Putamen (tissue), 1 donor: Measurements from ENCODE around the gene CNST.
"Not testable (repeated sequence)": the region's sequence is repeated elsewhere in the genome, so short reads cannot be mapped to it uniquely, and the experiment has no call there.

Source experiments
- DNase-seq: peaks from one replicate; pipeline ENCODE4 v3.0.0-alpha.2; 2016; ENCODE audit warnings: low spot score

Gene CNST

DNA sequence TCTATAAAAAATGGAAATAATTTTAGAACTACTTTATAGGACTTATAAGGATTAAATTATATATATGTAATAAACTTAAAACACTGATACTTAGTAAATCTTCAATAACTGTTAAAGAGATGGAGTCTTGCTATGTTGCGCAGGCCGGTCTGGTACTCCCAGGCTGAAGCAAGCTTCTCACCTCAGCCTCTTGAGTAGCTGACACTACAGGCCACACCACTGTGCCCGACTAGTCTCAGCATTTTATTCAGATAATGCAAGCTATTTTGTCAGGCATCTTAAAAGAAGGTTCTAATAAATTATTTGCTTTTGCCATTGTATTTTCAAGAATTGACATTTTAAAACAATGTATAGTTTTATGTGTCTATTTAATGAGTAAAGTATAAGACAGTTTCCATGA, 20.8 kb downstream of the CNST start:
- DNase-seq = no peak

DNA sequence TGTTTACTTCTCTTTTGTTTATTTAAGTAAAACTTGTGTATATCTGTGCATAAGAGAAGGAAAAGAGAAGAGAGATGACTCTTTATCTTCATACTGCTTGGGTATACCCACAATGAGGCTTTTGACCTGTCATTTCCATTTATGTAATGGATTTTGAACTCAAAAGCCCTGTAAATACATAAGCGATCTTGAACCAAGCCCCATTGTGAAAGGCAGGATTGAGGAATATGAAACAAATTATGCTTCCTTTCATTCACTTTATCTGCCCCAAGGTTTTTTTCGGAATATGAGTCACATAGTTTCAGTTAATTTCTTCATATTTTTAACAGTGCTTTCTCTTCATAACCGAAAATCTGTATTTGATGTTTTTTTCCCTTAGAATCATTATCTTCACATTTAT, 21.4 kb downstream of the CNST start:
- DNase-seq = no peak

DNA sequence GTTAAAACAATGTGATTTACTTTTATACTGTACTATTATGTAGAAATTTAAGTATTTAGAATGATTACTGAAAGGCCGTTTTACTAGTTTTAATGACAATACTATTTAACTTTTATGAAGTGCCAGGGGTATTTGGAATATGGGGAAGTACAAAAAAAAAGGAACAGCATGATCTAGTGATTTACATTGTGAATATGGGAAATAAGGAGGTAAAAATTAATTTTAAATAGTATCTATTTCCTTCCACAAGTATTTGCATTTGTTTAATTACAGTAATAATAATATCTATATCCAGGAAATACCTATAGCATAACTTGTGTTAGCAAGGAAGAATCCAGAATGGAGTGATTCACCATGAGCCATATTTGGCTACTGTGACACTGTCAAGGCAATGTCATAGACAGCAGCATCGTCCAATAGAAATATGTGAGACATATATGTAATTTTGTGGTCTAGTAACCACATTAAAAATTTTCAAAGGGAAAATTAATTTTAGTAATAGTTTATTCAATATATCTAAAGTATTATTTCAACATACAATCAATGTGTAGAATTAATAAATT, 22.0 kb downstream of the CNST start:
- no peak for DNase-seq

DNA sequence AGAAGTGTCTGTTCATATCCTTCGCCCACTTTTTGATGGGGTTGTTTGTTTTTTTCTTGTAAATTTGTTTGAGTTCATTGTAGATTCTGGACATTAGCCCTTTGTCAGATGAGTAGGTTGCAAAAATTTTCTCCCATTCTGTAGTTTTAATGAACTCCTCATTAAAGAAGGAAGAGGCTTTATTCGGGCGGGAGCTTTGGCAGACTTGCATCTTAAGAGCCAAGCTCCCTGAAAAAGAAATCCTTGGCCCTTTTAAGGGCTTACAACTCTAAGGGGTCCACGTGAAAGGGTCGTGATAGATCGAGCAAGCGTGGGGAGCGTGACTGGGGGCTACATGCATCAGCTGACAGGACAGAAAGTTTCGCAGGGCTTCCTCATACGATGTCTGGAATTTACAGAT, 23.7 kb downstream of the CNST start:
- DNase-seq = not testable (repeated sequence)

DNA sequence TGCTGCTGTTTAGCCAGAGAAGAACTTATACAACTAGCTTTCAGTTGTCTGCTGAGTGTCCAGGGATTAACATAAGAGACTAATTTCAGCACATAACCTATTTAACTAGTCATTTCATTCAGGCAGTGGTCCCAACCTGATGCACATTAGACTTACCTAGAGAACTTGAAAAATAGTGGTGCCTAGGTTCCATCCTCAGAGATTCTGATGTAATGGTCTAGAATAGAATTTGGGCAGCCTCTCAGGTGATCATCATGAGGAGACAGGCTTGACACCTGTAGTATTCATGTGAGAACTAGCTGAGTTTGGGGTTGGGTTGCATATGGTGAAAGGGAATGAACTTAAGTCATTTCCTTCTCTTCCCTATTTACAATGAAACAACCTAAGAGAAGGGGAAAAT, 24.8 kb downstream of the CNST start:
- DNase-seq = no peak

DNA sequence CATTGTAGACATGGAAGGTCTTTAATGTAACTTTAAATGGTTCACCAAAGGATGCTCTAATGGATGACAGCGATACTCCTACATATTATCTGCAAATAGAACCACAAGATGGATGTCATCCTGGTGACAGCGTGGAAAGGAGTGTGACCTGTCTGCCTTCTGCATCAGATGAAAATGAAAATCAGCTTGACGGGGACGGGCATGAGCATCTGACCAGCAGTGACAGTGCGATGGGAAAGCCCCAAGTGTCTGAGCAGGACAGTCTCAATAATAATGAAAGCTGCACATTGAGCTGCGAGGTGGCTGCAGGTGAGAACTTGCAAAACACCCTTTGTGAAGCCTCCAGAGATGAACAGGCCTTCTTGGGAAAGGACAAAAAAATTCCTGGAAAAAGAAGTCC, 25.2 kb downstream of the CNST start:
- DNase-seq = no peak

DNA sequence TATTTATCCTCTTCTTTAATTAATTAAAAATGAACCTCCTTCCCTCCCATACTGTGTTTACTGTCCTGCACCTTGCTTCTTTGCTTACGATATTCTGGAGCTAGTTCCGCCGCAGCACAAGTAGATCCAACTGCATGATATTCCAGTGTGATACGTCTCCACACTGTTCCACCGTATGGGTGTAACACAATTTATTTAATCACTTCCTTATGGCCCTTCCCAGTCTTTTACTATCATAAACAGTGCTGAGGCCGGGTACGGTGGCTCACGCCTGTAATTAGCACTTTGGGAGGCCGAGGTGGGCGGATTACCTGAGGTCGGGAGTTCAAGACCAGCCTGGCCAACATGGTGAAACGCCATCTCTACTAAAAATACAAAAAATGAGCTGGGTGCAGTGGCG, 25.7 kb downstream of the CNST start:
- DNase-seq = no peak

DNA sequence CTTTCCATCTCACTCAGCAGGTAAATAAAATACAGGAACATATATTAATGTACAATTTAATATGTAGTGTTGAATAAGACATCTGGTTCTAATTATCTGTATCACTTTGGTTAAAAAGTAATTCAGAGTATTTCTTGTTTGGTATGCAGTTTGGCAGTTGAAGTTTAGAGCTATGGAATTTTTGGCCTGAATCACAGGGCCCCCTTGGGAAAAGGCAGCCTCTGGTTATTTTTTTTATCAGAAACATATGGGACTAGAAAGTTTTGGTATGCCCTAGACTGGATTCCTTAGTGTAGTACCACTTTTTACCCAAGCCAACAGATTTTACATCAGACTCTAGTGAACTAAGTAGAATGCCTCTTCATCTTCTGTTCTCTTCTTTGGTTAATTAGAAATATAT, 26.4 kb downstream of the CNST start:
- DNase-seq = no peak

DNA sequence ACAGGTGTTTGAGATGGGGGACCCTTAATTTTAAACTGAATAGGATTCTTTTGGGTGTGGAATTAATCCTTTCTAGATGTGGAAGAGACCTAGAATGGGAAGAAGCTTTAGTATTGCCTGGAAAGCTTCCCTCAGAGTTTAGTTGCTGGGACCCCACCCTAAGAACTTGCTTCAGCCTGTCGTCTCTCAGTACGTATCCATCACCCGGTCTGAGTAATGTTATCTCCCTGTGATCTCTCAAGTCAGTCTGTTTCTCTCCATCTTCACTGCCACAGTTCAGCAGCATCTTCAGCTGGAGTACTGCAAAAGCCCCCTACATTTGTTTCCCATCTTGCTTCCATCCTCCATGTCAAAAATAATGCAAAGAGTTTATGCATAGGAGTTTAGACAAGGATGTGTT, 28.9 kb downstream of the CNST start:
- DNase-seq = no peak

DNA sequence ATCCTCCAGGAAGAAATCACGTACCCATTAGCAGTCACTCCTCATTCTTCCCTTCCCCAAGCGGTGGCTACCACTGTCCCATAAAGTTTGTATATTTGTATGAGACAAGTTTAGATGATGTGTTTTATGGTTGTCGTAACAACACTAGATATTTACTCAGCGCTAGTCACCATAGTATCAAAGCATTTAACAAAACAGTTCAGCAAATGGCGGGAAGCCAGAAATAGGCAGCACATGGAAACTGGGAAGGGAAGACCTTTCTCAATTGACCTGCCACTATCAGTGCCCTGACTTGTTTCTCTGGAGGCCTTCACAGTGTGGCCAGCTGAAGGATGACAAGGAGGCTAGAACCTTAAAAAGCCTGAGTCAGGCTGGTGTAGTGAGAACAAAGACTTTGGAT, 31.1 kb downstream of the CNST start:
- no peak for DNase-seq

DNA sequence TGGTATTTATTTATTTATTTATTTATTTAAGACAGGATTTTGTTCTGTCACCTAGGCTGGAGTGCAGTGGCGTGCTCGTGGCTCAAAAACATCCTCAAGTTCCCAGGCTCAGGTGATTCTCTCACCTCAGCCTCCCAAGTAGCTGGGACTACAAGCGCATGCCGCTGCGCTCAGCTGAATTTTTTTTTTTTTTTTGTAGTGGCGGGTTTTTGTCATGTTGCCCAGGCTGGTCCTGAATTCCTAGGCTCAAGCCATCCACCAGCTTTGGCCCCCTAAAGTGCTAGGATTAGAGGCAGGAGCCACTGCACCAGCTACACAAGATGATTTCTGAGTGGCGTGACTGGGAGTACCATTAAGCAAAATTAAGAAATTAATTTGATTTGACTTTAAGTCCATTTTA, 31.7 kb downstream of the CNST start:
- DNase-seq = no peak

DNA sequence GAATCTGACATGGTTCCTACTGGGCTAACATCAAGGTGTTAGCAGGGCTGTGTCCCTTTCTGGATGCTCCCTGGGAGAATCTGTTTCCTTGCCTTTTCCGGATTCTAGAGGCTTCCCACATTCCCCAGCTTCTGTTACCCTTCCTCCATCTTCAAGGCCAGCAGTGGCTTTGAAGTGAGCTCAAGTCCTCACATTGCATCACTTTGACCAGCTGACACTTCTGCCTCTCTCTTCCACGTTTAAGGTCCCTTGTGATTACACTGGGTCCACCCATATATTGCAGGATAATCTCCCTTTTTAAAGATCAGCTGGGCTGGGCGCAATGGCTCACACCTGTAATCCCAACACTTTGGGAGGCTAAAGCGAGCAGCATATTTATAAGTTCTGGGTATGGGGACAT, 33.1 kb downstream of the CNST start:
- no peak for DNase-seq

DNA sequence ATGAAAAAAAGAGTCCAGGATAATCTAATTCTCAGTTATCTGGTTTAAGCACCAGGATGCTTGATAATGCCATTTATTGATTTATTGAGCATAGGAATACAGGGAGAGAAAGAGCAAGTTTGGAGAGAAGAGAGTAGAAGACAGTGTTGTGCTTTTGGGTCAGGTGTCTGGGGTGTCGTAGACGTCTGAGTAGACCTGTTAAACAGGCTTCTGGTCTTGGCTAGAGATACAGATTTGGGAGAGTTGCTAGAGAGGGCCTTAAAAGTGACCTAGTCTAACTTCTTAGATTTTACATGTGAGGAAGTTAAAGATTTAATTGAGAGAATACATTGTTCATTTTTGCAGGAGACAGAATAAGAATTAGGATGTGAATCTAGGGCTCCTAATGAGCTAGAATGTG, 34.3 kb downstream of the CNST start:
- no peak for DNase-seq

DNA sequence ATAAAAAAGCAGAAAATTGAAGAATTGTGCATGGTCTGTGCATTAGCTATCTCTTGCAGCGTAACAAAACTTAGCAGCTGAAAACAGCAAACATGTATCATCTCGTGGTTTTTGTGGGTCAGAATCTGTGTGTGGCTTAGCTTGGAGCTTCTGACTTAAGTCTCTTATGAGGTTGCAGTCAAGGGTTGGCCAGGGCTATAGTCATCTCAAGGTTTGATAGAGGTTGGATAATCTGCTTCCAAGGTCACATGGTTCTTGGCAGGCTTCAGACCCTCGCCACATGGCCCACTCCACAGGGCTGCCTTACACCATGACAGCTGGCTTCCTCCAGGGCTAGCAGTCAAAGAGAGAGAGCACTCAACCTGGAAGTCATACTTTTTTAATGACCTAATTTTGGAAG, 35.9 kb downstream of the CNST start:
- no peak for DNase-seq

DNA sequence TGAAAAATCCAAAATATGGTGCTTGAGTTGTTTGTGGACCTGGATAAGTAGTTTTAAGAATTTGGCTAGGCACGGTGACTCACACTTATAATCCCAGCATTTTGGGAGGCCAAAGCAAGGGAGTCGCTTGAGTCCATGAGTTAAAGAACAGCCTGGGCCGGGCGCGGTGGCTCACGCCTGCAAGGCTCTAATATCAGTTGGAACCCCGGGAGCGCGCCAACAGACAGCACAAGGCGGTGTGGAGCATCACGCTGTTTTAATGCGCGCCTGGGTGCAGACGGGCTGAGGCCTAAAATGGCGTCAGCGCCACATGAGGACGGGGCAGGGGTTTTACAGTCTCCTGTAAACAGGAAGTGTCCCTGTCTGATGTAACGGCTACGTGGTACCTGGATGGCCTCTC, 39.0 kb downstream of the CNST start:
- DNase-seq = not testable (repeated sequence)

DNA sequence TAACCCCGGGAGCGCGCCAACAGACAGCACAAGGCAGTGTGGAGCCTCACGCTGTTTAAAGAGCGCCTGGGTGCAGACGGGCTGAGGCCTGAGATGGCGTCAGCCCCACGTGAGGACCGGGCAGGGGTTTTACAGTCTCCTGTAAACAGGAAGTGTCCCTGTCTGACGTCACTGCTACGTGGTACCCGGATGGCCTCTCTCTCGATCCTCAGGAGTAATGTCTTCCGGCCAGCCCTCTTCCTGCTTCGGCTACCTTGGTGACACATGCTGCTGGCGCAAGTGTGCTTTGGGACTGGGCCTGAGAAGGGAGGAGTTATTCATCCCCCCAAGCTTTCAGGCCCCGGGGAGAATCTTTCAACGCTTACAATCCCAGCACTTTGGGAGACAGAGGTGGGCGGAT, 41.2 kb downstream of the CNST start:
- DNase-seq = no peak

DNA sequence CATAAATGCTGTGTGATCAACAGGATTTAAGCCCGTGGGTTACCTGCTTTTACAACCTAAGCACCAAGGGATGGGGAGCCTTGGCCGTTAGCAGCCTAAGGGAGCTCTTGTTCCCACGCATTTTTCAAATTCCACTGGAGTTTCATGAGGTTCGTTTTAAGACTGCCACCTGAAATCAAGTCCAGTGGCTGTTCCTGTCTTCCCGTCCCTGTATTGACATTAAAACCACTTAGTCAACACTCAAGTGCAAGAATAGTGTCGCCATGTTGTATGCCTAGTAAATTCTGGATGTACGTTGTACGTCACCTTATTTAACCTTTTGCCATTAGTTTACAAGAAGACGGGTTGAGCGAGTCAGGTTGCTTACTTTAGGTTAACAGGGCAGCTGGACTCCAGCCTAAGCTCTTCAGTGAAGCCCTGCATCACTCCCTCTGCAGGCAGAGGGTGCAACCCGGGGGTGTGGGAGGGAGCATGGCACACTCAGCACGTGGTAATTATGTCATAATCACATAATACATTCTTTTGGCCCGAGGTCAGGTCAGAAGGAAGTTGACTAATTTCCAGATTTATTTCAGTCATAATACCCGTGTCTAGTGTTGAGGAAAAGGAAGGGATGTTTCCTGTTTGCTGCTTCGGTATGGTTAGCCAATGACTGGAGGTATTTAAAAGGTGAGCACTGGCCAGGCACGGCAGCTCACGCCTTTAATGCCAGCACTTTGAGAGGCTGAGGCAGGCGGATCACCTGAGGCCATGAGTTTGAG, 42.5 kb downstream of the CNST start:
- DNase-seq = no peak

DNA sequence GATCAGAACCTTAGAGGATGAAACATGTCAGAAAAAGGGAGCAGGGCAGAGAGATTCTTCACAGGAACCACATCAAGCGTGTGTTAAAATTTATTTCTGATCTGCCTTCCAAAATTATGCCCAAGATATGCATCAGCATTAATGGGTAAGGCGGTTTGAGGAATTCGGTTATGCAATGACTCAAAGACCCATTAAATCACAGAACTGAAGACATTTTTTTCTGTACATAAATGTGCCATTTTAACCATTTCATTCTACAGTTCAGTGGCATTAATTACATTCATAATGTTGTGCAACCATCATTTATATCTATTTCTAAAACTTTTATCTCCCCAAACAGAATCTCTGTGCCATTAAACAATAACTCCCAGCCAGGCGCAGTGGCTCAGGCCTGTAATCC, 43.4 kb downstream of the CNST start:
- no peak for DNase-seq

DNA sequence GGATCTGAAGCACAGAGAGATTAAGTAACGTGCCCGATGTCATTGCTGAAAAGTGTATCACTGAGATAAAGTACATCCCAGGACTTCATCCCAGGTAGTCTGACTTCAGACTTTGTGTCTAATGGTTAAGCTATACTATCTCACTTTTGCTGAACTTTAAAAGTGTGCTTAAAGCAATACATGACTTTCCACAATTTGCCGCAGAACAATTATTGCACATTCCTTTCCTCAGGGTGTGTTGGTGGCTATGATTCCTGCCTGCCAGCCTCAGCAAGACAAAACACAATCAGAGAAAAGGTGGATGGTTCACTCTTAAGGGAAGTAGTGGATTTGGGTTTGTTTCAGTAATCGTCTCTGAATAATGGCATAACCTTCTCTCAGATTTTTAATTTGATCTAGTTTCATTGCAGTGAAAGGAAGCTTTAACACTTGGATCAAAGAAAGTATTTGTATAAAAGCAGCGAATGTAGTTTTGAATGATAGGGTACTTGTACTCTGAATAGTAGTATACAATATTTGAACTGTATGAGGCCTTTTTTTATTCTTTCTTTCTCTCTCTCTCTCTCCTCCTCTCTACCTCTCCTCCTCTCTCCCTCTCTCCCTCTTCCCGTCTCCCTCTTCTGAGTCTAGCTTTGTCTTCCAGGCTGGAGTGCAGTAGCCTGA, 47.0 kb downstream of the CNST start:
- no peak for DNase-seq

DNA sequence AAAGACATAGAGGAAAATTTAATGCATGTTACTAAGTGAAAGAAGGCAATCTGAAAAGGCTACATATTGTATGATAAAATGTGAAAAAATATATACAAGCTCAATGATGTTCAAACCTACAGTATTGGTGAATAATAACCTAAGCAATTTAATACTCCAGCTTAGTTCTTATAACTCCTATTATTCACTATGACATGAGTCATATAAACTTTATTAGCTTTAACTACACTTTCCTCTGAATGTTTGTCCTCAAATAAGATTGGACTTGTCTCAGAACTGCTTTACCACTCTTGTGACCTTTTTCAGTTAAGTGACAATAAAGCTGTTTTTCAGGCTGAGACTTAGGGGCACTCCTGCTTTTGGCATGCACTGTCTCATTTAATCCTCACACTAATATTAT, 50.9 kb downstream of the CNST start:
- DNase-seq = no peak

DNA sequence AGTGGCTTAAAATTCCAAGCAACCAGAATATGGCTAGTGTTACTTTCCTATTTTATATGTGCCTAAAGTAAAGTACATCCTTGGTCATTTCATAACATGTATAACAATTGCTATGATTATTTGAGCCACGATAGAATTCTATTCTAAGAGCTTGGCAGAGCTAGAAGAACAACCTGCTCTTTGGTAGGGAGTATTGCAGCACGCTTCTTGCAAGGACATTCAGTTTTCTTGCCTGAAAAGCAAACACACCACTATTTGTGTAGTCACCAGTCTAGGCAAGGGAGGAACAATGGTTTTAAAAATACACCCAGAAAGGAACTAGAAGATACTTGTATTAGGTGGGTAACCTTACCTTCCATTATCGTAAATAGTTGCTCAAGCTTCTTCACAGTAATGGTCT, 51.5 kb downstream of the CNST start:
- DNase-seq = no peak

DNA sequence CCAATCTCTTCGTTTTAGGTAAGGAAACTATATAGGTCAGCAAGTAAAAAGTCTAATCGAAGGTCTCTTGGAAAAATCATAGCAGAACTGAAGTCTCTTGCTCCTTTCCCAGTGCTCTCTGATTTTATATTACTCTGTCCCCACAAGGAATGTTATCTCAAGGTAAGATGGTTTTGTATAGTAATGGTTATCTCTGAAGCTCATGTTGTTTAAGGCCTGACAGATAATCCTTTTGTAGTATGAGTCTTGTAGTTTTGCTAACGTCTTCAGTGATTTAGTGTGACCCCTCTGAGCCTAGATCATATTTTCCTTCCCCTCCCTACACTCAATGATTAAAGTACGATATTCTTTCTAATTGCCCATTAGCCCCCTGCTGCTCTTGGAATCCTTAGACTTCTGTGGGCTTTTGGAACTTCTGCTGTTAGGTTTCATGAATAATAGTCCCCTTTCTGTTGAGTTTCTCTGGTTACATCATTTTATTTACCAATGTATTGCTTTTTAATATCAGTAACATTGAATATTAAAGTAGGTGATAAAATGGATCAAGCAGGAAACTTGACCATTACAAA, 52.1 kb downstream of the CNST start:
- DNase-seq = no peak

DNA sequence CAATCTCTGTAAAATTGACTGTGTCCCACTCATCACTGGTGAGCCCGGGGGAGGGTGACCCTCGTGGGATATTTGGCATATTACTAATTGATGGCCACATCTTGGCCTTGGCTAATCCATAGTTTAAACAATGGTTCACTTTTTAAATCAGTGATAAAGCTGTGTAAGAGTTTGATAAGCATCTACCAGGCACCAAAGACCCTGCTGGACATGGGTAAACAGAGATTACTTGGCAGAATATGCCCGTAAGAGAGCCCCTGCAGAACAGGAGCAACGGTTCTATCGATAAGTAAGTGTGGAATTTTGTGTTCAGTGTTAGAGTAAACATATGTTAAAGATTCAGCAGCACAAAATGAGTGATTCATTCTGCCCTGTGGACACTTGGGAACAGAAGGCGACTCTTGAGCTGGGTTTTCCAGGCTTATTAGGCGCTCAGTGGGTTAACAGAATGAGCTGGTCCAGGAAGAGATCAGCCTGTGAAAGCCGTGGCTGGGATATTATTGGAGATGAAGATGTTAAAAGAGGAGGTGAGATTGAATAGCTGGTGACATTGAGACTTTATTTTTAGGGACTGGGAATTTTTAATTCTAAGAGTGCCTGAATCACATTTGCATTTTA, 55.9 kb downstream of the CNST start:
- DNase-seq = no peak
